Brain microvascular endothelial cell (primary cell): ENCODE measurements around the gene DYNC1LI2.

Experiments
- DNase-seq: peaks from one replicate; pipeline ENCODE4 v3.0.0-alpha.2; 2020
- H3K27ac ChIP-seq: fragments of 250-450 bp; sonication (Bioruptor Pico); 2 replicates; pipeline ENCODE4 v1.5.1; 2020; ENCODE audit warnings: mild to moderate bottlenecking, moderate library complexity
- H3K27me3 ChIP-seq: fragments of 250-450 bp; sonication (Bioruptor Pico); replicated peaks from 2 replicates; pipeline ENCODE4 v1.5.1; 2020; ENCODE audit warnings: mild to moderate bottlenecking
- H3K36me3 ChIP-seq: fragments of 250-450 bp; sonication (Bioruptor Pico); replicated peaks from 2 replicates; pipeline ENCODE4 v1.5.1; 2020; ENCODE audit warnings: mild to moderate bottlenecking
- H3K4me3 ChIP-seq: 2 replicates; pipeline ENCODE4 v1.5.1; 2011; ENCODE audit warnings: low read depth, mild to moderate bottlenecking, control low read depth, low read length, moderate library complexity
- CTCF ChIP-seq: IDR thresholded peaks from 2 replicates; pipeline ENCODE4 v1.5.1; 2011; ENCODE audit warnings: low read depth, mild to moderate bottlenecking, moderate library complexity, low read length, control low read depth, inconsistent platforms; ENCODE audit errors: missing control alignments
- in situ Hi-C: cut with HindIII; loops from 2 replicates; pipeline ENCODE4 v1.10.0; 2017; ENCODE audit warnings: low sequenced_read_pairs, low pct_ligation_motif_present

DYNC1LI2 gene

GRCh38 chr16:66735891-66736290 is 15.5 kb downstream of the DYNC1LI2 start:
- no peak overlapping the region for H3K4me3 ChIP-seq
- no peaks in the 10 kb centered on the region for H3K27me3 ChIP-seq
- no peak for TF ChIP-seq CTCF
- in situ Hi-C loops, result no loop called here
- H3K27ac ChIP-seq, result no peak overlapping the region
- no peak for DNase-seq
- H3K36me3 ChIP-seq, result peaks cover 82% of the 10 kb centered on the region

- in situ Hi-C loops, result no loop called here
- no peaks in the 10 kb centered on the region for H3K27me3 ChIP-seq
- H3K4me3 ChIP-seq, result no peak overlapping the region
- no peak overlapping the region for H3K27ac ChIP-seq
- DNase-seq, result no peak
- TF ChIP-seq CTCF, result no peak
- H3K36me3 ChIP-seq, result peaks cover 89% of the 10 kb centered on the region
These were observed 20.3 kb downstream of the DYNC1LI2 start for GRCh38 chr16:66731101-66731500.

GRCh38 chr16:66728804-66729203 is 22.6 kb downstream of the DYNC1LI2 start:
- Histone ChIP-seq H3K27ac (no peak overlapping the region), H3K36me3 (peaks cover 92% of the 10 kb centered on the region), H3K27me3 (no peaks in the 10 kb centered on the region), H3K4me3 (no peak overlapping the region)
- DNase-seq, result no peak
- TF ChIP-seq CTCF, result no peak
- in situ Hi-C loops, result no loop called here

- DNase-seq, result no peak
- Histone ChIP-seq H3K27ac (no peak overlapping the region), H3K36me3 (peaks cover 92% of the 10 kb centered on the region), H3K27me3 (no peaks in the 10 kb centered on the region), H3K4me3 (no peak overlapping the region)
- TF ChIP-seq CTCF, result peak; percentile 57
- in situ Hi-C loops, result no loop called here
These were observed 23.2 kb downstream of the DYNC1LI2 start for GRCh38 chr16:66728117-66728787.

- Histone ChIP-seq H3K27me3 (no peaks in the 10 kb centered on the region), H3K36me3 (peaks cover 53% of the 10 kb centered on the region), H3K4me3 (no peak overlapping the region), H3K27ac (no peak overlapping the region)
- TF ChIP-seq CTCF, result no peak
- DNase-seq, result no peak
- in situ Hi-C loops, result no loop called here
These were observed 30.6 kb downstream of the DYNC1LI2 start for GRCh38 chr16:66720766-66721165.

- in situ Hi-C loops, result no loop called here
- H3K27ac ChIP-seq, result no peak overlapping the region
- DNase-seq, result no peak
- TF ChIP-seq CTCF, result no peak
- no peak overlapping the region for H3K4me3 ChIP-seq
- H3K36me3 ChIP-seq, result peaks cover 38% of the 10 kb centered on the region
- H3K27me3 ChIP-seq, result no peaks in the 10 kb centered on the region
These were observed 32.2 kb downstream of the DYNC1LI2 start for GRCh38 chr16:66719246-66719645.
